ENCODE measurements around the gene RLF. TPM values are rescaled to one million over a fixed set of nuclear protein-coding genes. Genes with fewer than 3 reads are reported as not detected.
A peak's percentile ranks its signal among the peaks of the same experiment; 100 is the strongest.

Gene RLF
- total and polyA plus RNA-seq, 9 of the 15 experiments (the other 6 are each of a cell fraction or from before 2014, with no cell fraction given), result 3.6 to 35.0 (median 21.2) TPM

GRCh38 chr1:40258445-40258769 lies 97.2 kb downstream of the RLF start (continued):
- TF ChIP-seq, protein P1, sequence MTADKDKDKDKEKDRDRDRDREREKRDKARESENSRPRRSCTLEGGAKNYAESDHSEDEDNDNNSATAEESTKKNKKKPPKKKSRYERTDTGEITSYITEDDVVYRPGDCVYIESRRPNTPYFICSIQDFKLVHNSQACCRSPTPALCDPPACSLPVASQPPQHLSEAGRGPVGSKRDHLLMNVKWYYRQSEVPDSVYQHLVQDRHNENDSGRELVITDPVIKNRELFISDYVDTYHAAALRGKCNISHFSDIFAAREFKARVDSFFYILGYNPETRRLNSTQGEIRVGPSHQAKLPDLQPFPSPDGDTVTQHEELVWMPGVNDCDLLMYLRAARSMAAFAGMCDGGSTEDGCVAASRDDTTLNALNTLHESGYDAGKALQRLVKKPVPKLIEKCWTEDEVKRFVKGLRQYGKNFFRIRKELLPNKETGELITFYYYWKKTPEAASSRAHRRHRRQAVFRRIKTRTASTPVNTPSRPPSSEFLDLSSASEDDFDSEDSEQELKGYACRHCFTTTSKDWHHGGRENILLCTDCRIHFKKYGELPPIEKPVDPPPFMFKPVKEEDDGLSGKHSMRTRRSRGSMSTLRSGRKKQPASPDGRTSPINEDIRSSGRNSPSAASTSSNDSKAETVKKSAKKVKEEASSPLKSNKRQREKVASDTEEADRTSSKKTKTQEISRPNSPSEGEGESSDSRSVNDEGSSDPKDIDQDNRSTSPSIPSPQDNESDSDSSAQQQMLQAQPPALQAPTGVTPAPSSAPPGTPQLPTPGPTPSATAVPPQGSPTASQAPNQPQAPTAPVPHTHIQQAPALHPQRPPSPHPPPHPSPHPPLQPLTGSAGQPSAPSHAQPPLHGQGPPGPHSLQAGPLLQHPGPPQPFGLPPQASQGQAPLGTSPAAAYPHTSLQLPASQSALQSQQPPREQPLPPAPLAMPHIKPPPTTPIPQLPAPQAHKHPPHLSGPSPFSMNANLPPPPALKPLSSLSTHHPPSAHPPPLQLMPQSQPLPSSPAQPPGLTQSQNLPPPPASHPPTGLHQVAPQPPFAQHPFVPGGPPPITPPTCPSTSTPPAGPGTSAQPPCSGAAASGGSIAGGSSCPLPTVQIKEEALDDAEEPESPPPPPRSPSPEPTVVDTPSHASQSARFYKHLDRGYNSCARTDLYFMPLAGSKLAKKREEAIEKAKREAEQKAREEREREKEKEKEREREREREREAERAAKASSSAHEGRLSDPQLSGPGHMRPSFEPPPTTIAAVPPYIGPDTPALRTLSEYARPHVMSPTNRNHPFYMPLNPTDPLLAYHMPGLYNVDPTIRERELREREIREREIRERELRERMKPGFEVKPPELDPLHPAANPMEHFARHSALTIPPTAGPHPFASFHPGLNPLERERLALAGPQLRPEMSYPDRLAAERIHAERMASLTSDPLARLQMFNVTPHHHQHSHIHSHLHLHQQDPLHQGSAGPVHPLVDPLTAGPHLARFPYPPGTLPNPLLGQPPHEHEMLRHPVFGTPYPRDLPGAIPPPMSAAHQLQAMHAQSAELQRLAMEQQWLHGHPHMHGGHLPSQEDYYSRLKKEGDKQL (CRISPR knock-in tag; IDR thresholded peaks at IDR 0.05; ENCODE audit: borderline replicate concordance), result no peak
- no peak for TF ChIP-seq POLR2AphosphoS2 (IDR thresholded peaks at IDR 0.05; ENCODE audit: low read length)
- TF ChIP-seq, protein P2, sequence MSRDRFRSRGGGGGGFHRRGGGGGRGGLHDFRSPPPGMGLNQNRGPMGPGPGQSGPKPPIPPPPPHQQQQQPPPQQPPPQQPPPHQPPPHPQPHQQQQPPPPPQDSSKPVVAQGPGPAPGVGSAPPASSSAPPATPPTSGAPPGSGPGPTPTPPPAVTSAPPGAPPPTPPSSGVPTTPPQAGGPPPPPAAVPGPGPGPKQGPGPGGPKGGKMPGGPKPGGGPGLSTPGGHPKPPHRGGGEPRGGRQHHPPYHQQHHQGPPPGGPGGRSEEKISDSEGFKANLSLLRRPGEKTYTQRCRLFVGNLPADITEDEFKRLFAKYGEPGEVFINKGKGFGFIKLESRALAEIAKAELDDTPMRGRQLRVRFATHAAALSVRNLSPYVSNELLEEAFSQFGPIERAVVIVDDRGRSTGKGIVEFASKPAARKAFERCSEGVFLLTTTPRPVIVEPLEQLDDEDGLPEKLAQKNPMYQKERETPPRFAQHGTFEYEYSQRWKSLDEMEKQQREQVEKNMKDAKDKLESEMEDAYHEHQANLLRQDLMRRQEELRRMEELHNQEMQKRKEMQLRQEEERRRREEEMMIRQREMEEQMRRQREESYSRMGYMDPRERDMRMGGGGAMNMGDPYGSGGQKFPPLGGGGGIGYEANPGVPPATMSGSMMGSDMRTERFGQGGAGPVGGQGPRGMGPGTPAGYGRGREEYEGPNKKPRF (IDR thresholded peaks at IDR 0.05; ENCODE audit: low read depth, low read length), result no peak
- no peak for TF ChIP-seq ZFP91 (CRISPR knock-in tag; IDR thresholded peaks at IDR 0.05)
- no peak for TF ChIP-seq ZFP30 (CRISPR knock-in tag; IDR thresholded peaks at IDR 0.05; ENCODE audit: borderline replicate concordance)
- TF ChIP-seq ELK3 (CRISPR knock-in tag; IDR thresholded peaks at IDR 0.05), result no peak
- TF ChIP-seq, protein P3, sequence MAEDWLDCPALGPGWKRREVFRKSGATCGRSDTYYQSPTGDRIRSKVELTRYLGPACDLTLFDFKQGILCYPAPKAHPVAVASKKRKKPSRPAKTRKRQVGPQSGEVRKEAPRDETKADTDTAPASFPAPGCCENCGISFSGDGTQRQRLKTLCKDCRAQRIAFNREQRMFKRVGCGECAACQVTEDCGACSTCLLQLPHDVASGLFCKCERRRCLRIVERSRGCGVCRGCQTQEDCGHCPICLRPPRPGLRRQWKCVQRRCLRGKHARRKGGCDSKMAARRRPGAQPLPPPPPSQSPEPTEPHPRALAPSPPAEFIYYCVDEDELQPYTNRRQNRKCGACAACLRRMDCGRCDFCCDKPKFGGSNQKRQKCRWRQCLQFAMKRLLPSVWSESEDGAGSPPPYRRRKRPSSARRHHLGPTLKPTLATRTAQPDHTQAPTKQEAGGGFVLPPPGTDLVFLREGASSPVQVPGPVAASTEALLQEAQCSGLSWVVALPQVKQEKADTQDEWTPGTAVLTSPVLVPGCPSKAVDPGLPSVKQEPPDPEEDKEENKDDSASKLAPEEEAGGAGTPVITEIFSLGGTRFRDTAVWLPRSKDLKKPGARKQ (CRISPR knock-in tag; IDR thresholded peaks at IDR 0.05), result no peak
- no peak for TF ChIP-seq ZKSCAN3 (CRISPR knock-in tag; IDR thresholded peaks at IDR 0.05)
- 0 out of 2 replicates have a peak, but pooled peaks have one; percentile 10 for TF ChIP-seq HNRNPL (IDR thresholded peaks at IDR 0.05; ENCODE audit: low read depth, low read length)
- 0 out of 2 replicates have a peak, but pooled peaks have one; percentile 0 for TF ChIP-seq ZNF197 (CRISPR knock-in tag; IDR thresholded peaks at IDR 0.05; ENCODE audit: low read depth)
- TF ChIP-seq SMC3 (conservative IDR thresholded peaks at IDR 0.05; ENCODE audit: insufficient read depth, low read depth, low read length), result no peak
- no peak for TF ChIP-seq SIRT6 (IDR thresholded peaks at IDR 0.05; ENCODE audit: low read depth, low read length)
- TF ChIP-seq, protein P4, sequence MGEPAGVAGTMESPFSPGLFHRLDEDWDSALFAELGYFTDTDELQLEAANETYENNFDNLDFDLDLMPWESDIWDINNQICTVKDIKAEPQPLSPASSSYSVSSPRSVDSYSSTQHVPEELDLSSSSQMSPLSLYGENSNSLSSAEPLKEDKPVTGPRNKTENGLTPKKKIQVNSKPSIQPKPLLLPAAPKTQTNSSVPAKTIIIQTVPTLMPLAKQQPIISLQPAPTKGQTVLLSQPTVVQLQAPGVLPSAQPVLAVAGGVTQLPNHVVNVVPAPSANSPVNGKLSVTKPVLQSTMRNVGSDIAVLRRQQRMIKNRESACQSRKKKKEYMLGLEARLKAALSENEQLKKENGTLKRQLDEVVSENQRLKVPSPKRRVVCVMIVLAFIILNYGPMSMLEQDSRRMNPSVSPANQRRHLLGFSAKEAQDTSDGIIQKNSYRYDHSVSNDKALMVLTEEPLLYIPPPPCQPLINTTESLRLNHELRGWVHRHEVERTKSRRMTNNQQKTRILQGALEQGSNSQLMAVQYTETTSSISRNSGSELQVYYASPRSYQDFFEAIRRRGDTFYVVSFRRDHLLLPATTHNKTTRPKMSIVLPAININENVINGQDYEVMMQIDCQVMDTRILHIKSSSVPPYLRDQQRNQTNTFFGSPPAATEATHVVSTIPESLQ (CRISPR knock-in tag; IDR thresholded peaks at IDR 0.05), result peak; percentile 67; the same call in 1 of the 2 replicates
